Peyer's patch (tissue), 4 donors: ENCODE results near the gene CLEC20A.

Experiments
- POLR2A ChIP-seq, 2 donors: fragments of 450-650 bp; IDR thresholded peaks; one replicate each; pipeline ENCODE4 v1.5.1; 2017; ENCODE audit warnings: antibody characterized with exemption in 2 of 2, mild to moderate bottlenecking in 2 of 2, moderate library complexity in 2 of 2
- TF ChIP-seq, protein P1 (sequence below), 6 experiments: fragments of 450-650 bp in 4 of 6; fragments of 200-600 bp in 2 of 6; sonication (generic) in 1 of 6; IDR thresholded peaks; one replicate each; pipeline ENCODE4 v1.5.1; 2017 to 2019; ENCODE audit warnings: antibody characterized with exemption in 6 of 6, mild to moderate bottlenecking in 3 of 6, moderate library complexity in 1 of 6

- TF ChIP-seq POLR2A (IDR thresholded peaks at IDR 0.05), result no peak
- TF ChIP-seq, protein P1, sequence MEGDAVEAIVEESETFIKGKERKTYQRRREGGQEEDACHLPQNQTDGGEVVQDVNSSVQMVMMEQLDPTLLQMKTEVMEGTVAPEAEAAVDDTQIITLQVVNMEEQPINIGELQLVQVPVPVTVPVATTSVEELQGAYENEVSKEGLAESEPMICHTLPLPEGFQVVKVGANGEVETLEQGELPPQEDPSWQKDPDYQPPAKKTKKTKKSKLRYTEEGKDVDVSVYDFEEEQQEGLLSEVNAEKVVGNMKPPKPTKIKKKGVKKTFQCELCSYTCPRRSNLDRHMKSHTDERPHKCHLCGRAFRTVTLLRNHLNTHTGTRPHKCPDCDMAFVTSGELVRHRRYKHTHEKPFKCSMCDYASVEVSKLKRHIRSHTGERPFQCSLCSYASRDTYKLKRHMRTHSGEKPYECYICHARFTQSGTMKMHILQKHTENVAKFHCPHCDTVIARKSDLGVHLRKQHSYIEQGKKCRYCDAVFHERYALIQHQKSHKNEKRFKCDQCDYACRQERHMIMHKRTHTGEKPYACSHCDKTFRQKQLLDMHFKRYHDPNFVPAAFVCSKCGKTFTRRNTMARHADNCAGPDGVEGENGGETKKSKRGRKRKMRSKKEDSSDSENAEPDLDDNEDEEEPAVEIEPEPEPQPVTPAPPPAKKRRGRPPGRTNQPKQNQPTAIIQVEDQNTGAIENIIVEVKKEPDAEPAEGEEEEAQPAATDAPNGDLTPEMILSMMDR (IDR thresholded peaks at IDR 0.05), result no peak
Measured at GRCh38 chr1:178512566-178513277, 16.0 kb upstream of the CLEC20A start, which contains the start of gene TEX35.
